ENCODE measurements around the gene PTPRG.

- TF ChIP-seq EZH2 (IDR thresholded peaks at IDR 0.05) (no peak), JUND (IDR thresholded peaks at IDR 0.05) (no peak), CTCF (IDR thresholded peaks at IDR 0.05 in 2 of 3, conservative IDR thresholded peaks at IDR 0.05 in 1 of 3; ENCODE audit: borderline replicate concordance in 1 of 3, insufficient read depth in 1 of 3, low read depth in 2 of 3, low read length in 2 of 3) (no peak), POLR2A (IDR thresholded peaks at IDR 0.05; ENCODE audit: borderline replicate concordance, extremely low read depth, insufficient read depth, insufficient read length) (no peak), SP1 (IDR thresholded peaks at IDR 0.05; ENCODE audit: low read depth) (no peak), ELF1 (IDR thresholded peaks at IDR 0.05; ENCODE audit: borderline replicate concordance, low read depth) (no peak), YY1 (IDR thresholded peaks at IDR 0.05; ENCODE audit: extremely low read depth, insufficient replicate concordance, low read depth, low read length) (no peak), SIN3A (IDR thresholded peaks at IDR 0.05; ENCODE audit: low read depth) (no peak), EZH2phosphoT487 (IDR thresholded peaks at IDR 0.05; ENCODE audit: borderline replicate concordance) (no peak), ZFX (IDR thresholded peaks at IDR 0.05) (no peak), POLR2AphosphoS5 (IDR thresholded peaks at IDR 0.05; ENCODE audit: low read depth, low read length) (no peak), REST (IDR thresholded peaks at IDR 0.05; ENCODE audit: low read depth) (no peak)
Measured at GRCh38 chr3:62281726-62282125, 720.4 kb downstream of the PTPRG start.
